OCI-LY3 (cell line): Measurements from ENCODE around the gene CASP12.

ENCODE experiments used
- CTCF ChIP-seq: fragments of 200-600, 300-600 bp; sonication (generic); IDR thresholded peaks from 2 replicates; pipeline ENCODE4 v1.5.1; 2014; ENCODE audit warnings: antibody characterized with exemption, low read length, low read depth
- EZH2phosphoT487 ChIP-seq: fragments of 200-600 bp; shearing (Covaris generic); IDR thresholded peaks from 2 replicates; pipeline ENCODE4 v1.6.1; 2018; ENCODE audit warnings: antibody characterized with exemption, mixed run types, low read depth

DNA sequence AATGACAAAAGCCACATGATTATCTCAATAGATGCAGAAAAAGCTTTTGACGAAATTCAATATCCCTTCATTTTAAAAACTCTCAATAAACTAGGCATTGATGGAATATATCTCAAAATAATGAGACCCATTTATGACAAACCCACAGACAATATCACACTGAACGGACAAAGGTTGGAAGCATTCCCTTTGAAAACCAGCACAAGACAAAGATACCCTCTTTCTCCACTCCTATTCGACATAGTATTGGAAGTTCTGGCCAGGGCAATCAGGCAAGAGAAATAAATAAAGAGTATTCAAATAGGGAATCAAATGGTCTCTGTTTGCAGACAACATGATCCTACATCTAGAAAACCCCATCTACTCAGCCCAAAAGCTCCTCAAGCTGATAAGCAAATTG, 52.0 kb downstream of the CASP12 start:
- TF ChIP-seq CTCF (no peak), EZH2phosphoT487 (no peak)
